BE2C (cell line): ENCODE data around the gene OR7A10.
"Not testable (repeated sequence)": the region's sequence is repeated elsewhere in the genome, so short reads cannot be mapped to it uniquely, and the experiment has no call there.

Experiments used
- DNase-seq: peaks from one replicate; pipeline ENCODE4 v3.0.0-alpha.2; 2020
- H3K27me3 ChIP-seq: fragments of 250-450 bp; sonication (Bioruptor Pico); 2 replicates; pipeline ENCODE4 v1.5.1; 2020; ENCODE audit warnings: mild to moderate bottlenecking
- H3K36me3 ChIP-seq: fragments of 250-450 bp; sonication (Bioruptor Pico); 2 replicates; pipeline ENCODE4 v1.5.1; 2020; ENCODE audit warnings: mild to moderate bottlenecking
- H3K4me1 ChIP-seq: fragments of 250-450 bp; sonication (Bioruptor Pico); 2 replicates; pipeline ENCODE4 v1.5.1; 2020
- H3K4me3 ChIP-seq: 2 replicates; pipeline ENCODE4 v1.5.1; 2011; ENCODE audit warnings: low read depth, low read length
- H3K9me3 ChIP-seq: fragments of 250-450 bp; sonication (Bioruptor Pico); 2 replicates; pipeline ENCODE4 v1.5.1; 2020
- CTCF ChIP-seq: IDR thresholded peaks from 2 replicates; pipeline ENCODE4 v1.5.1; 2012; ENCODE audit warnings: mild to moderate bottlenecking, low read depth, low read length

The OR7A10 gene

DNA sequence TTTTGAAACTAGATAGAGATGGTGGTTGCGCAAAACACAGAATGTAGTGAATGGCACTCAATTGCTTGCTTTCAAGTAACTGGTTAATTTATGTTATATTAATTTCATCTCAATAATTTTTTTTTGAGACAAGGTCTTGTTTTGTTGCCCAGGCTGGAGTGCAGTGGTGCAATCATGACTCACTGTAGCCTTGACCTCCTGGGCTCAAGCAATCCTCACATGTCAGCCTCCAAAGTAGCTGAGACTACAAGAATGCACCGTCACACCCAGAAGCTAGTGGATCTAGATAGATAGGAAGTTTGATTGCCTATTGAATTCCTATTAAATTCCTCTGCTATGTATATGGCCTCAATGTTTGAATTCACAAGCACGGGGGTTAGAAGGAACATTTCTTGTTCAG lies 44.0 kb downstream of the OR7A10 start:
- H3K4me1 ChIP-seq: no peaks in the 10 kb centered on the region
- no peaks in the 10 kb centered on the region for H3K9me3 ChIP-seq
- no peaks in the 10 kb centered on the region; the same call in 1 of the 2 replicates for H3K27me3 ChIP-seq
- no peak overlapping the region for H3K4me3 ChIP-seq
- H3K36me3 ChIP-seq: no peaks in the 10 kb centered on the region
- no peak for DNase-seq
- TF ChIP-seq CTCF: no peak

GRCh38 chr19:14798760-14799159 lies 50.0 kb downstream of the OR7A10 start:
- TF ChIP-seq CTCF: no peak

GRCh38 chr19:14796021-14796420 lies 52.7 kb downstream of the OR7A10 start:
- no peaks in the 10 kb centered on the region for H3K36me3 ChIP-seq
- H3K4me3 ChIP-seq: no peak overlapping the region
- no peaks in the 10 kb centered on the region; the same call in 1 of the 2 replicates for H3K9me3 ChIP-seq
- 0 out of 2 replicates have a peak, but pooled peaks cover 4% of the 10 kb centered on the region for H3K27me3 ChIP-seq
- no peaks in the 10 kb centered on the region for H3K4me1 ChIP-seq
- TF ChIP-seq CTCF: no peak
- DNase-seq: no peak

More at GRCh38 chr19:14798760-14799159, 50.0 kb downstream of the OR7A10 start:
- H3K4me3 ChIP-seq: no peak overlapping the region
- H3K36me3 ChIP-seq: no peaks in the 10 kb centered on the region
- no peak for DNase-seq
- H3K9me3 ChIP-seq: no peaks in the 10 kb centered on the region; the same call in 1 of the 2 replicates
- H3K4me1 ChIP-seq: no peaks in the 10 kb centered on the region
- H3K27me3 ChIP-seq: 0 out of 2 replicates have a peak, but pooled peaks cover 4% of the 10 kb centered on the region

- Histone ChIP-seq H3K4me1 (no peaks in the 10 kb centered on the region), H3K36me3 (no peaks in the 10 kb centered on the region), H3K9me3 (no peaks in the 10 kb centered on the region; the same call in 1 of the 2 replicates), H3K27me3 (0 out of 2 replicates have a peak, but pooled peaks cover 4% of the 10 kb centered on the region), H3K4me3 (no peak overlapping the region)
- DNase-seq: no peak
- no peak for TF ChIP-seq CTCF
These were observed 53.5 kb downstream of the OR7A10 start for GRCh38 chr19:14795078-14795721.

- not testable (repeated sequence) for H3K4me3 ChIP-seq, H3K36me3 ChIP-seq, H3K9me3 ChIP-seq, DNase-seq, H3K4me1 ChIP-seq, H3K27me3 ChIP-seq
These were observed 56.5 kb downstream of the OR7A10 start for GRCh38 chr19:14792250-14792649.
